ENCODE data around the gene SCARF1. TPM values are rescaled to one million over a fixed set of nuclear protein-coding genes. Genes with fewer than 3 reads are reported as not detected.

SCARF1 gene
- polyA plus RNA-seq, 3 donors from 2014 or later = 0.12 to 0.95 (median 0.64) TPM

- Mint-ChIP-seq H3K4me1 (peaks cover 15 to 17% of the 10 kb centered on the region in 2 donors), H3K36me3 (peaks cover 0 to 5% (median 0%) of the 10 kb centered on the region in 3 donors), H3K27ac (peak overlapping the region; percentile 85 to 95 (median 92)), H3K9me3 (no peaks in the 10 kb centered on the region), H3K27me3 (ENCODE audit: low read depth in 3 of 3) (peaks cover 9 to 24% (median 14%) of the 10 kb centered on the region in 3 donors), H3K4me3 (peak overlapping the region; percentile 90 to 97 (median 92))
- peak; percentile 89 to 92 (median 90) for DNase-seq
These were observed 16.6 kb downstream of the SCARF1 start for GRCh38 chr17:1628856-1629503.

- Mint-ChIP-seq H3K36me3 (peaks cover 0 to 5% (median 0%) of the 10 kb centered on the region in 3 donors), H3K27me3 (ENCODE audit: low read depth in 3 of 3) (peaks cover 9 to 24% (median 14%) of the 10 kb centered on the region in 3 donors), H3K4me3 (peak within 1 kb of the TSS; percentile 90 to 97 (median 92)), H3K27ac (peak within 1 kb of the TSS; percentile 85 to 95 (median 92)), H3K9me3 (no peaks in the 10 kb centered on the region), H3K4me1 (peaks cover 15 to 17% of the 10 kb centered on the region in 2 donors)
- DNase-seq = peak; percentile 78 to 82 (median 80)
These were observed 17.3 kb downstream of the SCARF1 start, which contains the start of gene SLC43A2 for GRCh38 chr17:1627982-1628855. Gene SLC43A2, minus strand, starts transcription at chr17:1628834. Its CDS starts 960 bp downstream, at chr17:1627874.

GRCh38 chr17:1627182-1627981 is 18.1 kb downstream of the SCARF1 start:
- Mint-ChIP-seq H3K4me1 (peaks cover 15 to 17% of the 10 kb centered on the region in 2 donors), H3K27ac (peak overlapping the region in 5 of 6 donors; percentile 25 to 70 (median 46)), H3K27me3 (ENCODE audit: low read depth in 3 of 3) (peaks cover 9 to 24% (median 14%) of the 10 kb centered on the region in 3 donors), H3K36me3 (peaks cover 0 to 5% (median 0%) of the 10 kb centered on the region in 3 donors), H3K4me3 (peak overlapping the region; percentile 77 to 84 (median 80)), H3K9me3 (no peaks in the 10 kb centered on the region)
- DNase-seq = no peak

GRCh38 chr17:1626333-1626732 is 19.2 kb downstream of the SCARF1 start:
- Mint-ChIP-seq H3K4me1 (peaks cover 15 to 17% of the 10 kb centered on the region in 2 donors), H3K4me3 (peak overlapping the region; percentile 77 to 84 (median 80)), H3K27ac (peak overlapping the region in 2 of 6 donors; percentile 25 to 71), H3K27me3 (ENCODE audit: low read depth in 3 of 3) (peaks cover 9 to 24% (median 14%) of the 10 kb centered on the region in 3 donors), H3K36me3 (peaks cover 0 to 5% (median 0%) of the 10 kb centered on the region in 3 donors), H3K9me3 (no peaks in the 10 kb centered on the region)
- no peak for DNase-seq

GRCh38 chr17:1625581-1625980 is 20.0 kb downstream of the SCARF1 start:
- Mint-ChIP-seq H3K27me3 (ENCODE audit: low read depth in 3 of 3) (peaks cover 9 to 24% (median 11%) of the 10 kb centered on the region in 3 donors), H3K4me1 (peaks cover 15 to 17% of the 10 kb centered on the region in 2 donors), H3K27ac (no peak overlapping the region), H3K36me3 (peaks cover 0 to 5% (median 0%) of the 10 kb centered on the region in 3 donors), H3K9me3 (no peaks in the 10 kb centered on the region), H3K4me3 (peak overlapping the region in 4 of 5 donors; percentile 3 to 45 (median 9))
- no peak for DNase-seq

- no peak overlapping the region for H3K27ac Mint-ChIP-seq
- H3K36me3 Mint-ChIP-seq = peaks cover 0 to 5% (median 0%) of the 10 kb centered on the region in 3 donors
- no peak for DNase-seq
- H3K4me3 Mint-ChIP-seq = no peak overlapping the region
- peaks cover 11 to 15% of the 10 kb centered on the region in 2 donors for H3K4me1 Mint-ChIP-seq
- no peaks in the 10 kb centered on the region for H3K9me3 Mint-ChIP-seq
- peaks cover 8 to 20% (median 10%) of the 10 kb centered on the region in 3 donors for H3K27me3 Mint-ChIP-seq (ENCODE audit: low read depth in 3 of 3)
These were observed 20.5 kb downstream of the SCARF1 start for GRCh38 chr17:1625053-1625452.

- Mint-ChIP-seq H3K4me1 (peaks cover 10 to 11% of the 10 kb centered on the region in 2 donors), H3K4me3 (no peak overlapping the region), H3K36me3 (peaks cover 0 to 5% (median 0%) of the 10 kb centered on the region in 3 donors), H3K27ac (no peak overlapping the region), H3K9me3 (no peaks in the 10 kb centered on the region), H3K27me3 (ENCODE audit: low read depth in 3 of 3) (peaks cover 5 to 18% (median 10%) of the 10 kb centered on the region in 3 donors)
- DNase-seq = no peak
These were observed 20.9 kb downstream of the SCARF1 start for GRCh38 chr17:1624650-1625049.

GRCh38 chr17:1623057-1623630 is 22.4 kb downstream of the SCARF1 start:
- Mint-ChIP-seq H3K27me3 (ENCODE audit: low read depth in 3 of 3) (peaks cover 7 to 11% (median 8%) of the 10 kb centered on the region in 3 donors), H3K9me3 (no peaks in the 10 kb centered on the region), H3K4me3 (no peak overlapping the region), H3K36me3 (peaks cover 0 to 5% (median 0%) of the 10 kb centered on the region in 3 donors), H3K4me1 (peaks cover 10% of the 10 kb centered on the region in 2 donors), H3K27ac (no peak overlapping the region)
- no peak for DNase-seq

- no peaks in the 10 kb centered on the region for H3K9me3 Mint-ChIP-seq
- H3K36me3 Mint-ChIP-seq = peaks cover 0 to 5% (median 0%) of the 10 kb centered on the region in 3 donors
- H3K27me3 Mint-ChIP-seq (ENCODE audit: low read depth in 3 of 3) = peaks cover 0 to 7% (median 3%) of the 10 kb centered on the region in 3 donors
- H3K4me1 Mint-ChIP-seq = no peaks in the 10 kb centered on the region
- H3K27ac Mint-ChIP-seq = no peak overlapping the region
- no peak for DNase-seq
- H3K4me3 Mint-ChIP-seq = no peak overlapping the region
These were observed 24.1 kb downstream of the SCARF1 start for GRCh38 chr17:1621273-1621954.

GRCh38 chr17:1620486-1620885 is 25.0 kb downstream of the SCARF1 start:
- Mint-ChIP-seq H3K9me3 (no peaks in the 10 kb centered on the region), H3K4me1 (peaks cover 0 to 1% of the 10 kb centered on the region in 2 donors), H3K27me3 (ENCODE audit: low read depth in 3 of 3) (peaks cover 1 to 5% (median 2%) of the 10 kb centered on the region in 3 donors), H3K36me3 (no peaks in the 10 kb centered on the region), H3K4me3 (no peak overlapping the region), H3K27ac (no peak overlapping the region)
- no peak for DNase-seq

- H3K36me3 Mint-ChIP-seq = no peaks in the 10 kb centered on the region
- DNase-seq = no peak
- H3K27ac Mint-ChIP-seq = no peak overlapping the region
- peak overlapping the region in 1 of 5 donors; percentile 6 for H3K4me3 Mint-ChIP-seq
- peaks cover 7 to 8% of the 10 kb centered on the region in 2 donors for H3K4me1 Mint-ChIP-seq
- peaks cover 6 to 12% (median 10%) of the 10 kb centered on the region in 3 donors for H3K27me3 Mint-ChIP-seq (ENCODE audit: low read depth in 3 of 3)
- H3K9me3 Mint-ChIP-seq = no peaks in the 10 kb centered on the region
These were observed 27.8 kb downstream of the SCARF1 start for GRCh38 chr17:1617620-1618174.

GRCh38 chr17:1616101-1616500 is 29.4 kb downstream of the SCARF1 start:
- Mint-ChIP-seq H3K4me1 (peaks cover 7 to 8% of the 10 kb centered on the region in 2 donors), H3K9me3 (no peaks in the 10 kb centered on the region), H3K27ac (peak overlapping the region in 1 of 6 donors; percentile 67), H3K36me3 (no peaks in the 10 kb centered on the region), H3K4me3 (no peak overlapping the region), H3K27me3 (ENCODE audit: low read depth in 3 of 3) (peaks cover 6 to 12% (median 10%) of the 10 kb centered on the region in 3 donors)
- DNase-seq = no peak
